Activated naive CD8-positive, alpha-beta T cell treated with anti-CD3 and anti-CD28 coated beads, Interleukin-2, amount 50 U/mL, for 16 hours (primary cell): ENCODE data around the gene LY9.

Experiments used
- DNase-seq: peaks from one replicate; pipeline ENCODE4 v3.0.0-alpha.2; 2020; ENCODE audit warnings: low read depth, low spot score

LY9 gene, protein sequence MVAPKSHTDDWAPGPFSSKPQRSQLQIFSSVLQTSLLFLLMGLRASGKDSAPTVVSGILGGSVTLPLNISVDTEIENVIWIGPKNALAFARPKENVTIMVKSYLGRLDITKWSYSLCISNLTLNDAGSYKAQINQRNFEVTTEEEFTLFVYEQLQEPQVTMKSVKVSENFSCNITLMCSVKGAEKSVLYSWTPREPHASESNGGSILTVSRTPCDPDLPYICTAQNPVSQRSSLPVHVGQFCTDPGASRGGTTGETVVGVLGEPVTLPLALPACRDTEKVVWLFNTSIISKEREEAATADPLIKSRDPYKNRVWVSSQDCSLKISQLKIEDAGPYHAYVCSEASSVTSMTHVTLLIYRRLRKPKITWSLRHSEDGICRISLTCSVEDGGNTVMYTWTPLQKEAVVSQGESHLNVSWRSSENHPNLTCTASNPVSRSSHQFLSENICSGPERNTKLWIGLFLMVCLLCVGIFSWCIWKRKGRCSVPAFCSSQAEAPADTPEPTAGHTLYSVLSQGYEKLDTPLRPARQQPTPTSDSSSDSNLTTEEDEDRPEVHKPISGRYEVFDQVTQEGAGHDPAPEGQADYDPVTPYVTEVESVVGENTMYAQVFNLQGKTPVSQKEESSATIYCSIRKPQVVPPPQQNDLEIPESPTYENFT

GRCh38 chr1:160795951-160796383 is at the start of gene LY9:
Gene LY9 (plus strand): TSS chr1:160796174. CDS start chr1:160796188, 14 bp downstream.
- peak; percentile 58 for DNase-seq

DNA sequence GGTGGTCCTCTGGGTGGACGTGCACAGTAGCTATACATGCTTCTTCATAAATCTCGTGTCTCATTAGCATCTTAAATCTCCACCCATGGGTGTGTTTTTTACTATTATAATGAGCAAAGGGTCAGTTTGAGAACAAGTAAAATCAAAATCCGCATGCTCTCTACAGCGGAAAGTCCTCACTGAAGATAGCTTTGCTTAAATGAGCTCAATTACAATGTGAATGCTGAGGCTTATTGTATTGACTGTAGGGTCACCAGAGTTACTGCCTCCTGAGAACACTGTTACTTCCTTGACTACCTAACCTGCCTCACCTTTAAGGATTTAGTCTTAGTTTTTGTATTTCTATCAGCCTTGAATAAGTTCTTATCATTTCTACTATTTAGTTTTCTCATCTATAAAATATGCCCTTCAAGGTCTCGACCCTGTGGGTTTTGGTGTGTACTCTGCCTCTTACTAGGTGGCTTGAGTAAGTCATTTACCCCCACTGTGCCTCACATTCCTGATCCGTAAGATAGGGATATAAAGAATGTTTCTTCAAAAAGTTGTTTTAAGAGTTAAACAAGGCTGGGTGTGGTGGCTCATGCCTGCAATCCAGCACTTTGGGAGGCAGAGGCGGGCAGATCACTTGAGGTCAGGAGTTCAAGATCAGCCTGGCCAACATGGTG is 49.0 kb upstream of the LY9 start:
- DNase-seq: no peak

GRCh38 chr1:160747717-160748116 is 48.3 kb upstream of the LY9 start:
- no peak for DNase-seq

GRCh38 chr1:160748181-160748877 is 47.6 kb upstream of the LY9 start:
- DNase-seq: no peak

DNA sequence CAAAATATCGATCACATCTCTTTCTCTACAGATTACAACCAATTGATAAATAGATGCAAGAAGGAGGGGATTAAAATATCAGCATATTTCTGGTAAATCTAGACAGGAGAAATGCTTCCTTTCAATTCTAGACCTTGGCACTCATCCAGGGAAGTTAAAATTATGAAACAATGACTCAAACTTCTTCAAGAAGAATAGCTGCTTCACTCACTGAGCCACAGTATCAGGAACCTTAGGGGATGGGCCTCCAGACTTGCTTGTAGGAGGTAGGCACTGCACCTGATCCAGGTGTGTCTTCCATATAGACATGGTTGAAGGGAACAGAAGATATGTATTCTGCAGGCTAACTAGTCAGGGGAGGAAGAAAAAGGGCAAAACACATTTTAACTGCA is 47.1 kb upstream of the LY9 start:
- DNase-seq: no peak

GRCh38 chr1:160750608-160751007 is 45.4 kb upstream of the LY9 start:
- no peak for DNase-seq

- no peak for DNase-seq
Observed at GRCh38 chr1:160752406-160752805, 43.6 kb upstream of the LY9 start.

GRCh38 chr1:160752924-160753323 is 43.0 kb upstream of the LY9 start:
- no peak for DNase-seq

- DNase-seq: no peak
Observed at GRCh38 chr1:160753594-160753993, 42.4 kb upstream of the LY9 start.

DNA sequence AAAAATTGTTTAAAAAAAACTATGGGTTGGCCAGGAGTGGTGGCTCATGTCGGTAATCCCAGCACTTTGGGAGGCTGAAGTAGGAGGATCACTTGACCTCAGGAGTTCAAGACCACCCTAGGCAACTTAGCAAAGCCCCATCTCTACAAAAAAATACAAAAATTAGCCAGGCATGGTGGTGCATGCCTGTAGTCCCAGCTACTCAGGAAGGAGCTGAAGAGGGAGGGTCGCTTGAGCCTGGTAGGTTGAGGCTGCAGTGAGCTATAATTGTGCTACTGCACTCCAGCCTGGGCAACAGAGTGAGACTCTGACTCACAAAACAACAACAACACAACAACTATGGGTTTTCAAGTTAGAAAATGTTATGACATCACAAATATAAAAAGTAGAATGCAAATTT is 40.5 kb upstream of the LY9 start:
- DNase-seq: no peak

GRCh38 chr1:160755911-160756848 is 39.8 kb upstream of the LY9 start:
- DNase-seq: peak; percentile 25

DNA sequence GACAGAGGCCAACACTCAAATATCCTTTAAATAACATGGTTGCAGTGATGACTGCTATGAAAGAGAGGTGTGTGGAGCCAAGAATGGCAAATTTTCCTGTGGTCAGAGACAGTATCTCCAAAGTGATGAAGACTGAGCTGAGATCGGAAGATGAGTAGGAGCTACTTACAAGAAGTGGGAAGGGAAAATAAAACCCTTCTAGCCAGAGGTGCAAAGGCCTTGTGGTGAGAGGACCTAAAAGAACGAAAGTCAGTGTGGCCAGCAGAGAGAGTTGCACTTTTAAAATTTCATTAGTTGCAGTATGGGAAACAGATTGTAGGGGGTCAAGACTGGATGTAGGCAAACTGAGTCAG is 39.1 kb upstream of the LY9 start:
- DNase-seq: no peak

GRCh38 chr1:160758521-160758920 is 37.5 kb upstream of the LY9 start:
- DNase-seq: no peak

GRCh38 chr1:160759740-160760139 is 36.2 kb upstream of the LY9 start:
- no peak for DNase-seq

- DNase-seq: no peak
Observed at GRCh38 chr1:160761046-160761445, 34.9 kb upstream of the LY9 start.

DNA sequence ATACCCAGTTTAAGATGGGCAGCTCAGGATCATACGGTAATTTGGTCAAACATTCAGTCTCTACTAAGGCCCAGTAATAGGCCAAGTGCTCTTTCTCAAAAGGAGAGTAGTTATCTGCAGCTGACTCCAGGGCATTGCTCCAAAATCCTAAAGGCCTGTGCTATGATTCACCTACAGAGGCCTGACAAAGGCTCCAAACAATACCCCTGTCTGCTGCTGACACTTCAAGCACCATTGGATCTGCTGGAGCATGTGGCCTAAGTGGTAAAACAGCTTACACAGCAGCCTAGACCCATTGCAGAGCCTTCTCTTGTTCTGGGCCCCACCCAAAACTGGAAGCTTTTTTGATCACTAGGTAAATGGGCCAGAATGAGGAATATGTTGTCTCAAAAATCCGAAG is 34.1 kb upstream of the LY9 start:
- DNase-seq: no peak

DNA sequence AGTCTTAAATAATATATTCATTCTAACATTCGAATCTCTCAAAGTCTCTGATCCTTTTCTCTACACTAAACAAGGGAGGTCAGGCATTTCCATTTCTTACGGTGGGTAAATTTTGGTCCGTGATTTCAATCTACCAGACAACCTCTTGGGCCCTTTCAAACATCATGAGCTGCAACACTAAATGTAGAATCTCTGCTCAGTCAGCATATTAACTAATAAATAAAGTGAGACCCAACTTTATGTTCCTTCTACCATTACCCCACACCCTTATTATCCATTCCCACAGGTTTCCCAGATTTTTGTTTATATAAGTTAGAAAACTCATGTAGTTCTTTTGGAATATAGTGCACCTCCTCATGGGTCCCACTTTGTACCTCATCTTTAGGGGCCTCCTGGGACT is 32.0 kb upstream of the LY9 start:
- no peak for DNase-seq

DNA sequence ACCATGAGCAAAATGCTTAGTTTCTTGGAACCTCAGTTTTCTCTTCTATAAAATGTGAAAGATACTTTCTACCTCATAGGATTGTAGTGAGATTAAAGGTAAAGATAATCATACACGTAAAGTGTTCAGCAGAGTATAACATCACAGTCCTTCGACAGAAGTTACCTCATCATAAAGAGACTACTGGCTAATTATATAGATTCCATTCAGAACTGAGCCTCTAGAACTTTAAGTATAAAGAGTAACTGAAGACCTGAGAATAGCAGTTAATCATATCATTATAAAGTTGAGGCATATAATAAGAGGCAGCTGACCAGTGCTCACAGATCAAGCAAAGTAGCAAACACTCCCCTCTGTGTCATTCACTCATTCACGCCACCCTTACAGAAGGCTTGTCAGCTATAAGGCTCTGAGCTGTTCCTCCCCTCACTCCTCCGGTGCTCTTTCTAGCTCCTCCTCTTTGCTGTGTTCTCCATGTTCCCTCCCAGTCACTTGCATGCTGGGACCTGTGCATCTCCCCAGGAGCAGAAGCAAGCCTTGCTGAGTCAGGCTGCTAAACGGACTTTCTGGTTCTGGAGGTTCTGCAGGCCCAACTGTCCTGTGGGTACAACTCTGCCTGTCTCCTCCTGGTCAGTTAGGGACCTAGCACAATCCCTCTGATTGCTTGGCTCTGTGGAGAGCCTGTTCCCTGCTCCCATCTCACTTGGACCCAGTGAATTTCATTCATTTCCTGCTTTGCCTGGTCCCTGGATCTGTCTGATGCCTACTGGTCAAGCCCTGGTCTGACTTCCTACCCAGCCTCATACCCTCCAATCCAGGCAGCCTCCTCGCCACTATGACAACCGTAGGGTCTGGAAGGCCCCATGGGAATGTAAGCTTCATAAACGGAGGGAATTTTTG is 28.3 kb upstream of the LY9 start:
- no peak for DNase-seq

DNA sequence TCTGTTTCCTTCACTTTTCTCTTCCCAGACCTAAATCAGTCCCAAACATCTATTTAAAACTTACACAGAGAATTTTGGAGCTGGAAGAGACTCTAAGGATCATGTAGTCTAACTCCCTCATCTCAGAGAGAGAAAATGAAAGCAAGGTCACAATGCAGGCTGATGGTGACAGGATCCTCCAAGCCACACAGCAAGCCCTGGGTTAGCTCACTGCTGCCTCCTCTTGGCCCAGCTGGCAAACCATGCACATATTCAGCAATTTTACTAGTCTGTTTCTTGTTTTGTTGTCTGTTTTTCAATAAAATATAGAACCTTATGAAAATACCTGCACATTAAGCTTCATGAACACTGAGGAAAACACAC is 27.7 kb upstream of the LY9 start:
- DNase-seq: peak; percentile 67

GRCh38 chr1:160772331-160772730 is 23.6 kb upstream of the LY9 start:
- DNase-seq: no peak
